DMS114 treated with DMSO at 0.1 percent for 48 hours (cell line): ENCODE results near the gene GATA6.
"Not testable (repeated sequence)": the region's sequence is repeated elsewhere in the genome, so short reads cannot be mapped to it uniquely, and the experiment has no call there.

Experiments
- DNase-seq: peaks from one replicate; lab custom pipeline; 2025; ENCODE audit not compliant: unreplicated experiment; lab: John Stamatoyannopoulos, UW

Gene GATA6

GRCh38 chr18:22180722-22181121, 11.3 kb downstream of the GATA6 start:
- DNase-seq: no peak

GRCh38 chr18:22182884-22183697, 13.7 kb downstream of the GATA6 start:
- DNase-seq: no peak

- no peak for DNase-seq
These were observed 14.3 kb downstream of the GATA6 start for GRCh38 chr18:22183698-22184170.

GRCh38 chr18:22184573-22184972, 15.2 kb downstream of the GATA6 start:
- not testable (repeated sequence) for DNase-seq

- no peak for DNase-seq
These were observed 15.9 kb downstream of the GATA6 start for GRCh38 chr18:22185273-22185672.

GRCh38 chr18:22185771-22186386, 16.5 kb downstream of the GATA6 start:
- DNase-seq: no peak

GRCh38 chr18:22186484-22186971, 17.1 kb downstream of the GATA6 start:
- DNase-seq: no peak

GRCh38 chr18:22188559-22189267, 19.3 kb downstream of the GATA6 start:
- DNase-seq: no peak

- DNase-seq: no peak
These were observed 20.2 kb downstream of the GATA6 start for GRCh38 chr18:22189449-22190166.

GRCh38 chr18:22191346-22191695, 21.9 kb downstream of the GATA6 start:
- no peak for DNase-seq

GRCh38 chr18:22191923-22192322, 22.5 kb downstream of the GATA6 start:
- no peak for DNase-seq

GRCh38 chr18:22193466-22193865, 24.1 kb downstream of the GATA6 start:
- no peak for DNase-seq

- DNase-seq: no peak
These were observed 24.8 kb downstream of the GATA6 start for GRCh38 chr18:22194151-22194598.

- no peak for DNase-seq
These were observed 25.7 kb downstream of the GATA6 start for GRCh38 chr18:22195052-22195451.

- DNase-seq: not testable (repeated sequence)
These were observed 27.6 kb downstream of the GATA6 start for GRCh38 chr18:22196943-22197342.

- DNase-seq: no peak
These were observed 28.3 kb downstream of the GATA6 start for GRCh38 chr18:22197668-22198067.

GRCh38 chr18:22198163-22198562, 28.8 kb downstream of the GATA6 start:
- DNase-seq: no peak

GRCh38 chr18:22199005-22199404, 29.6 kb downstream of the GATA6 start:
- DNase-seq: no peak

- DNase-seq: no peak
These were observed 31.3 kb downstream of the GATA6 start for GRCh38 chr18:22200611-22201225.

- DNase-seq: no peak
These were observed 33.6 kb downstream of the GATA6 start for GRCh38 chr18:22203035-22203434.
